SK-N-SH treated with all-trans-retinoic acid at 6 μM for 48 hours (cell line): ENCODE measurements around the gene SH3RF1.

Source experiments
- CSDC2 ChIP-seq: fragments of 250-450 bp; sonication (Bioruptor Pico); IDR thresholded peaks from 2 replicates; pipeline ENCODE4 v1.5.0; 2020; ENCODE audit warnings: mild to moderate bottlenecking, moderate library complexity
- ESRRG ChIP-seq: fragments of 250-450 bp; sonication (Bioruptor Pico); IDR thresholded peaks from 2 replicates; pipeline ENCODE4 v1.6.1; 2021; ENCODE audit warnings: mild to moderate bottlenecking
- RARB ChIP-seq: fragments of 250-450 bp; sonication (Bioruptor Pico); IDR thresholded peaks from 2 replicates; pipeline ENCODE4 v1.8.0; 2021; ENCODE audit warnings: mild to moderate bottlenecking, moderate library complexity
- ZFP3 ChIP-seq: fragments of 250-450 bp; sonication (Bioruptor Pico); IDR thresholded peaks from 2 replicates; pipeline ENCODE4 v1.5.0; 2020; ENCODE audit warnings: mild to moderate bottlenecking, moderate library complexity
- ZFP30 ChIP-seq: fragments of 450-650 bp; formaldehyde crosslinking; IDR thresholded peaks from 2 replicates; pipeline ENCODE4 v1.5.0; 2022; ENCODE audit warnings: mild to moderate bottlenecking, moderate library complexity
- ZNF8 ChIP-seq: fragments of 450-650 bp; formaldehyde crosslinking; IDR thresholded peaks from 2 replicates; pipeline ENCODE4 v1.5.0; 2020; ENCODE audit warnings: mild to moderate bottlenecking, moderate library complexity
- TF ChIP-seq, protein P1 (sequence below): fragments of 250-450 bp; sonication (Bioruptor Pico); IDR thresholded peaks from 2 replicates; pipeline ENCODE4 v1.5.0; 2020; ENCODE audit warnings: mild to moderate bottlenecking, moderate library complexity
- TF ChIP-seq, protein P2 (sequence below): fragments of 250-450 bp; sonication (Bioruptor Pico); IDR thresholded peaks from 2 replicates; pipeline ENCODE4 v1.8.0; 2020; ENCODE audit warnings: mild to moderate bottlenecking, moderate library complexity, borderline replicate concordance
- TF ChIP-seq, protein P3 (sequence below): fragments of 250-450 bp; sonication (Bioruptor Pico); IDR thresholded peaks from 2 replicates; pipeline ENCODE4 v1.5.1; 2020; ENCODE audit warnings: low read depth, mild to moderate bottlenecking, moderate library complexity
- TF ChIP-seq, protein P4 (sequence below): fragments of 250-450 bp; sonication (Bioruptor Pico); IDR thresholded peaks from 2 replicates; pipeline ENCODE4 v1.8.0; 2021; ENCODE audit warnings: low read depth, mild to moderate bottlenecking, moderate library complexity, borderline replicate concordance

DNA sequence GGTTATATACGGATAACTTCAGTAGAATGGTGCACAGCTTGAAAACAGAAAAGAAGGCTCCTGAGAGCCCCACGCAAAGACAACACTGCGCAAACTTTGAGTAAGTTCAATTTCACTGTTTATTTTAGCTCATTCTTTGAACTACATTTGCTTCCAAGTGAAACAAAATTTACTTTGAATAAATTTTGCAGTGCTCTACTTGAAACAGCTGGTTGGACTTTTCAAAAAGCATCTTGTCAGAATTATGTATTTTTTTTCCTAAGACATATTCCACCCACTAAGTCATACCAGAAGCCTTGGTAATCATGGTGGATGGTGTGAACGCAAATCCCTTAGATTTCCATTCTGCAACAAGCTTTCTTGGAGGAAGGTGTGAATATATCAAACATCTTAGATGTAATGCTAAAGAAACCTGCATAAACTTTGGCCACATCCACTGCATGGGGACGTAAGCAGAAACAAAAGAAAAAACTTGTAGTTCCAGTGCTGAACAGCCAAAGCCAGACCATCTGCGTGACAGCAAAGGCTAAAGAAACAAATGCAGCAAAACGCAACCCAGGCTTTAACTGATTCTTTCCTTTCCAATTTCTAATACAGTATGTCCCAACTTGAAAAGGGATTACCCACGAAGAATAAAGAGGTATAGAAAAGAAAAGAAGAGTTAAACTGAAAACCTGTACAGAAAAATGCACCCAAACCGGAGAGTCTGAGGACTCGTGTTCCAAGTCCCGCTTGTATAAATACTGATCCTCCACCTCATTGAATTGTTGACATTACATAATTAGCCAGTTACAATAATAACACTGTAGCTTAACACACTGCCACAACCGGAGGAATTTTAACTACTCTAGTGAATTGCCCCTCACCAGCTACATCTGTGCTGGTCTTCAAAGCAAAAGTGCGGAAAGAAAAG, 90.9 kb downstream of the SH3RF1 start:
- TF ChIP-seq ZNF8 (CRISPR knock-in tag) (no peak), ZFP3 (CRISPR knock-in tag) (no peak), RARB (CRISPR knock-in tag) (no peak), CSDC2 (CRISPR knock-in tag) (no peak), ESRRG (no peak), ZFP30 (CRISPR knock-in tag) (no peak)
- TF ChIP-seq, protein P1, sequence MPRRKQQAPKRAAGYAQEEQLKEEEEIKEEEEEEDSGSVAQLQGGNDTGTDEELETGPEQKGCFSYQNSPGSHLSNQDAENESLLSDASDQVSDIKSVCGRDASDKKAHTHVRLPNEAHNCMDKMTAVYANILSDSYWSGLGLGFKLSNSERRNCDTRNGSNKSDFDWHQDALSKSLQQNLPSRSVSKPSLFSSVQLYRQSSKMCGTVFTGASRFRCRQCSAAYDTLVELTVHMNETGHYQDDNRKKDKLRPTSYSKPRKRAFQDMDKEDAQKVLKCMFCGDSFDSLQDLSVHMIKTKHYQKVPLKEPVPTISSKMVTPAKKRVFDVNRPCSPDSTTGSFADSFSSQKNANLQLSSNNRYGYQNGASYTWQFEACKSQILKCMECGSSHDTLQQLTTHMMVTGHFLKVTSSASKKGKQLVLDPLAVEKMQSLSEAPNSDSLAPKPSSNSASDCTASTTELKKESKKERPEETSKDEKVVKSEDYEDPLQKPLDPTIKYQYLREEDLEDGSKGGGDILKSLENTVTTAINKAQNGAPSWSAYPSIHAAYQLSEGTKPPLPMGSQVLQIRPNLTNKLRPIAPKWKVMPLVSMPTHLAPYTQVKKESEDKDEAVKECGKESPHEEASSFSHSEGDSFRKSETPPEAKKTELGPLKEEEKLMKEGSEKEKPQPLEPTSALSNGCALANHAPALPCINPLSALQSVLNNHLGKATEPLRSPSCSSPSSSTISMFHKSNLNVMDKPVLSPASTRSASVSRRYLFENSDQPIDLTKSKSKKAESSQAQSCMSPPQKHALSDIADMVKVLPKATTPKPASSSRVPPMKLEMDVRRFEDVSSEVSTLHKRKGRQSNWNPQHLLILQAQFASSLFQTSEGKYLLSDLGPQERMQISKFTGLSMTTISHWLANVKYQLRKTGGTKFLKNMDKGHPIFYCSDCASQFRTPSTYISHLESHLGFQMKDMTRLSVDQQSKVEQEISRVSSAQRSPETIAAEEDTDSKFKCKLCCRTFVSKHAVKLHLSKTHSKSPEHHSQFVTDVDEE (CRISPR knock-in tag), result no peak
- TF ChIP-seq, protein P2, sequence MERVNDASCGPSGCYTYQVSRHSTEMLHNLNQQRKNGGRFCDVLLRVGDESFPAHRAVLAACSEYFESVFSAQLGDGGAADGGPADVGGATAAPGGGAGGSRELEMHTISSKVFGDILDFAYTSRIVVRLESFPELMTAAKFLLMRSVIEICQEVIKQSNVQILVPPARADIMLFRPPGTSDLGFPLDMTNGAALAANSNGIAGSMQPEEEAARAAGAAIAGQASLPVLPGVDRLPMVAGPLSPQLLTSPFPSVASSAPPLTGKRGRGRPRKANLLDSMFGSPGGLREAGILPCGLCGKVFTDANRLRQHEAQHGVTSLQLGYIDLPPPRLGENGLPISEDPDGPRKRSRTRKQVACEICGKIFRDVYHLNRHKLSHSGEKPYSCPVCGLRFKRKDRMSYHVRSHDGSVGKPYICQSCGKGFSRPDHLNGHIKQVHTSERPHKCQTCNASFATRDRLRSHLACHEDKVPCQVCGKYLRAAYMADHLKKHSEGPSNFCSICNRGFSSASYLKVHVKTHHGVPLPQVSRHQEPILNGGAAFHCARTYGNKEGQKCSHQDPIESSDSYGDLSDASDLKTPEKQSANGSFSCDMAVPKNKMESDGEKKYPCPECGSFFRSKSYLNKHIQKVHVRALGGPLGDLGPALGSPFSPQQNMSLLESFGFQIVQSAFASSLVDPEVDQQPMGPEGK (CRISPR knock-in tag), result no peak
- TF ChIP-seq, protein P3, sequence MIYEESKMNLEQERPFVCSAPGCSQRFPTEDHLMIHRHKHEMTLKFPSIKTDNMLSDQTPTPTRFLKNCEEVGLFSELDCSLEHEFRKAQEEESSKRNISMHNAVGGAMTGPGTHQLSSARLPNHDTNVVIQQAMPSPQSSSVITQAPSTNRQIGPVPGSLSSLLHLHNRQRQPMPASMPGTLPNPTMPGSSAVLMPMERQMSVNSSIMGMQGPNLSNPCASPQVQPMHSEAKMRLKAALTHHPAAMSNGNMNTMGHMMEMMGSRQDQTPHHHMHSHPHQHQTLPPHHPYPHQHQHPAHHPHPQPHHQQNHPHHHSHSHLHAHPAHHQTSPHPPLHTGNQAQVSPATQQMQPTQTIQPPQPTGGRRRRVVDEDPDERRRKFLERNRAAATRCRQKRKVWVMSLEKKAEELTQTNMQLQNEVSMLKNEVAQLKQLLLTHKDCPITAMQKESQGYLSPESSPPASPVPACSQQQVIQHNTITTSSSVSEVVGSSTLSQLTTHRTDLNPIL (CRISPR knock-in tag), result no peak
- TF ChIP-seq, protein P4, sequence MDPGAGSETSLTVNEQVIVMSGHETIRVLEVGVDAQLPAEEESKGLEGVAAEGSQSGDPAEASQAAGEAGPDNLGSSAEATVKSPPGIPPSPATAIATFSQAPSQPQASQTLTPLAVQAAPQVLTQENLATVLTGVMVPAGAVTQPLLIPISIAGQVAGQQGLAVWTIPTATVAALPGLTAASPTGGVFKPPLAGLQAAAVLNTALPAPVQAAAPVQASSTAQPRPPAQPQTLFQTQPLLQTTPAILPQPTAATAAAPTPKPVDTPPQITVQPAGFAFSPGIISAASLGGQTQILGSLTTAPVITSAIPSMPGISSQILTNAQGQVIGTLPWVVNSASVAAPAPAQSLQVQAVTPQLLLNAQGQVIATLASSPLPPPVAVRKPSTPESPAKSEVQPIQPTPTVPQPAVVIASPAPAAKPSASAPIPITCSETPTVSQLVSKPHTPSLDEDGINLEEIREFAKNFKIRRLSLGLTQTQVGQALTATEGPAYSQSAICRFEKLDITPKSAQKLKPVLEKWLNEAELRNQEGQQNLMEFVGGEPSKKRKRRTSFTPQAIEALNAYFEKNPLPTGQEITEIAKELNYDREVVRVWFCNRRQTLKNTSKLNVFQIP (CRISPR knock-in tag), result no peak
